ENCODE measurements around the gene LPIN3.

LPIN3 gene

DNA sequence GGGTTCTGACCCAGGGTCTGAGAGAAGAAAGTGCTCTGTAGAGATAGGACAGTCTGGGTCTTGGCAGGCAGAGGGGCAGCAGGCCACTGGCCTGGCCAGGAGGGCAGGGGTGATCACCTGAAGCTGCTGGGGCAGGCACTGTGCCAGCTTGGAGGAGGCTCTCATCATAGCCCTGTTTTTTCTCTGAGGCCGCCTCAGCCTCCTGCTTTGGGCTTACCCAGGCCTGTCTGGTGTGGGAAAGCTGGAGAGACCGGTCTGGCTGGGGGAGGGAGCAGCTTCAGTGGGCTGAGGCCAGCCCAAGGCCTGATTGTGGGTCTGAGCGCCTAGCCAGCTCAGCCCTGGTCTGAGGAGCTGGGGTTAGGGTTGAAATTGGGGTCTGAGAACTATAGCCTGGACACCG lies 3.9 kb downstream of the LPIN3 start:
- Histone ChIP-seq H3K4me1 (ENCODE audit: insufficient read depth, low read length) (peaks cover 11% of the 10 kb centered on the region), H3K9me3 (ENCODE audit: low read length) (no peaks in the 10 kb centered on the region), H3K27me3 (ENCODE audit: control insufficient read depth in 1 of 2, insufficient read depth in 2 of 2, low read length in 2 of 2) (no peaks in the 10 kb centered on the region), H3K9ac (ENCODE audit: low read length) (no peak overlapping the region), H3K4me3 (ENCODE audit: low read depth in 1 of 2, low read length in 2 of 2) (no peak overlapping the region), H3K27ac (ENCODE audit: low read depth, low read length) (no peak overlapping the region), H3K36me3 (ENCODE audit: insufficient read depth, low read length) (no peaks in the 10 kb centered on the region)

DNA sequence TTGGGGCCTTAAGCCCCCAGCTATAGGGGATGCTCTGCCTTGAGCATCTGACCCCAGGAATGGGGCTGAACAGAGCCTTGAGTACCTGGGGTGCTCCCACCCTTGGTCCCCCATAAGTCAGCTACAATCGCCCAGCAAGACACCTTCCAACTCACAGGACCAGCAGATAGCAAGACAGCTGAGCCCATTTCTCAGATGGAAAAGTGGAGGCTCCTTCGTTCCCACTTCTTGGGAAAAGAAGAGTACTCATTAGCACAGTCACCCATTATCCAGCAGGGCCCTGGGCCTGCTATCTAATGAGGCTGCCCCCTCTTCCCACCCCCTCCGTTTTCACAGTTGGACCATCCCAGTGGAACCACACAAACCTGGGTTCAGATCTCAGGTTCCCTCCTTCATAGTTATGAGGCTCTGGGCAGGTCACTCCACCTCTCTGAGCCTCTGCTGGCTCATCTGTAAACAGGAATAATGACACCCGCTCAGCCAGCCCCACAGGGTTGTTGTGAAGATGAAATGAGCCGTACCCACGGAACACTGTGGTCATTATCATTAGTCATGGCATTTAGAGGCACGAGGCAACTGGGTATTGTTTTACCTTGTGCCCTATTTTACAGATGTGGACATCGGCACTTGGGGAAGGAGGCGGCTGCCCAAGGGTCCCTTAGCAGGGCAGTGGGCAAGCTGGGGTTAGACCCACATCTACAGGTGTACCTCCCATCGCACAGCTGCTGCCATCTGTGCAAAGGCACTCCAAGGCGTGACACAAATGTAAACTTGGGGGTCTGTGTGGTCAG lies 4.5 kb downstream of the LPIN3 start:
- H3K27ac ChIP-seq (ENCODE audit: low read depth, low read length), result no peak overlapping the region
- no peaks in the 10 kb centered on the region for H3K27me3 ChIP-seq (ENCODE audit: control insufficient read depth in 1 of 2, insufficient read depth in 2 of 2, low read length in 2 of 2)
- no peaks in the 10 kb centered on the region for H3K9me3 ChIP-seq (ENCODE audit: low read length)
- peaks cover 7% of the 10 kb centered on the region for H3K4me1 ChIP-seq (ENCODE audit: insufficient read depth, low read length)
- H3K9ac ChIP-seq (ENCODE audit: low read length), result no peak overlapping the region
- no peak overlapping the region for H3K4me3 ChIP-seq (ENCODE audit: low read depth in 1 of 2, low read length in 2 of 2)
- H3K36me3 ChIP-seq (ENCODE audit: insufficient read depth, low read length), result no peaks in the 10 kb centered on the region

- no peak overlapping the region for H3K9ac ChIP-seq (ENCODE audit: low read length)
- H3K4me1 ChIP-seq (ENCODE audit: insufficient read depth, low read length), result peaks cover 4% of the 10 kb centered on the region
- H3K27me3 ChIP-seq (ENCODE audit: control insufficient read depth in 1 of 2, insufficient read depth in 2 of 2, low read length in 2 of 2), result no peaks in the 10 kb centered on the region
- no peaks in the 10 kb centered on the region for H3K36me3 ChIP-seq (ENCODE audit: insufficient read depth, low read length)
- H3K27ac ChIP-seq (ENCODE audit: low read depth, low read length), result no peak overlapping the region
- no peaks in the 10 kb centered on the region for H3K9me3 ChIP-seq (ENCODE audit: low read length)
- no peak overlapping the region for H3K4me3 ChIP-seq (ENCODE audit: low read depth in 1 of 2, low read length in 2 of 2)
Observed at GRCh38 chr20:41345729-41346067, 5.1 kb downstream of the LPIN3 start.

DNA sequence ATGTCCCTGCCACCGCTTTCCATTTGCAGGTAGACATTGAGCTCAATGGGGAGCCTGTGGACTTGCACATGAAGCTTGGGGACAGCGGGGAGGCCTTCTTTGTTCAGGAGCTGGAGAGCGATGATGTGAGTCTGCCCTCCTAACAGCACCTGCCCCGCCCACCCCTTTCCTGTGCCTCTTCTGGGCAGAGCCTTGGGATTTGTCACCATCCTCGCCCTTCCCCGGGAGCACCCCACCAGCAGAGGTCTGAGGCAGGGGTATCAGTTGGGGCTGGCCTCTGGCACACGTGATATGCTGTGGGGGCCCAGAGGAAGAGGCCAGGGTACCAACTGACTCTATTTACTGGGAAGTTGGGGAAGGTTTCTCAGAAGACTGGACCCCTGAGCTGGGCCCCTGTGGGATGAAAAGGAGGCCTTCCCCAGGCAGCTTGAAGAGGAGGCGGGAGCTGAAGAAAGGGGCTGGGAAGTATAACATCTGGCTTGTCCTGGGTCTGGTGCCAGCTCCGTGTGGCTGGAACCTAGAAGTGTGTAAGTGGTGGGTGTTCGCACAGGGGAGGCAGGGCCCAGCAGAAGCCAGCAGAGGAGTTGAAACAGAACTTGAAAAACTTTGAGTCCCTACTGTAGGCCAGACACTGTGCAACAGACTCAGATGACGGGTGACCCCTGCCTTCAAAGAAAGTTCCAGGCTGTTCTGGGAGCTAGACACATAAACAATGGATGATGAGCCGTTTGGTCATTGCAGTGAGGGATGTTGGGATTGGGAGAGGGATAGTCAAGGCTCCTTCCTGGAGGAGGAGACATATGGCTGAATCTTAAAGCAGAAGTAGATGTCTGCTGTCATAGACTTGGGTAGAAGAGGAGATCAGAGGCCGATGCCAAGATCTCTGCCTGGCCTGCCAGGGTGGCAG lies 7.2 kb downstream of the LPIN3 start:
- Histone ChIP-seq H3K4me1 (ENCODE audit: insufficient read depth, low read length) (no peaks in the 10 kb centered on the region), H3K9me3 (ENCODE audit: low read length) (no peaks in the 10 kb centered on the region), H3K36me3 (ENCODE audit: insufficient read depth, low read length) (peaks cover 4% of the 10 kb centered on the region), H3K4me3 (ENCODE audit: low read depth in 1 of 2, low read length in 2 of 2) (no peak overlapping the region), H3K9ac (ENCODE audit: low read length) (no peak overlapping the region), H3K27me3 (ENCODE audit: control insufficient read depth in 1 of 2, insufficient read depth in 2 of 2, low read length in 2 of 2) (no peaks in the 10 kb centered on the region), H3K27ac (ENCODE audit: low read depth, low read length) (no peak overlapping the region)

GRCh38 chr20:41348430-41349172 lies 8.0 kb downstream of the LPIN3 start:
- Histone ChIP-seq H3K27ac (ENCODE audit: low read depth, low read length) (no peak overlapping the region), H3K36me3 (ENCODE audit: insufficient read depth, low read length) (peaks cover 4% of the 10 kb centered on the region)

GRCh38 chr20:41349266-41349665 lies 8.6 kb downstream of the LPIN3 start:
- Histone ChIP-seq H3K27ac (ENCODE audit: low read depth, low read length) (no peak overlapping the region), H3K36me3 (ENCODE audit: insufficient read depth, low read length) (peaks cover 4% of the 10 kb centered on the region), H3K27me3 (ENCODE audit: control insufficient read depth in 1 of 2, insufficient read depth in 2 of 2, low read length in 2 of 2) (no peaks in the 10 kb centered on the region), H3K4me1 (ENCODE audit: insufficient read depth, low read length) (no peaks in the 10 kb centered on the region), H3K4me3 (ENCODE audit: low read depth in 1 of 2, low read length in 2 of 2) (no peak overlapping the region), H3K9ac (ENCODE audit: low read length) (no peak overlapping the region), H3K9me3 (ENCODE audit: low read length) (no peaks in the 10 kb centered on the region)

More at GRCh38 chr20:41348430-41349172, 8.0 kb downstream of the LPIN3 start:
- H3K27me3 ChIP-seq (ENCODE audit: control insufficient read depth in 1 of 2, insufficient read depth in 2 of 2, low read length in 2 of 2), result no peaks in the 10 kb centered on the region
- no peaks in the 10 kb centered on the region for H3K4me1 ChIP-seq (ENCODE audit: insufficient read depth, low read length)
- H3K4me3 ChIP-seq (ENCODE audit: low read depth in 1 of 2, low read length in 2 of 2), result no peak overlapping the region
- no peak overlapping the region for H3K9ac ChIP-seq (ENCODE audit: low read length)
- no peaks in the 10 kb centered on the region for H3K9me3 ChIP-seq (ENCODE audit: low read length)

- no peak overlapping the region for H3K27ac ChIP-seq (ENCODE audit: low read depth, low read length)
- peaks cover 4% of the 10 kb centered on the region for H3K36me3 ChIP-seq (ENCODE audit: insufficient read depth, low read length)
- H3K9ac ChIP-seq (ENCODE audit: low read length), result no peak overlapping the region
- H3K4me1 ChIP-seq (ENCODE audit: insufficient read depth, low read length), result no peaks in the 10 kb centered on the region
- no peaks in the 10 kb centered on the region for H3K9me3 ChIP-seq (ENCODE audit: low read length)
- H3K4me3 ChIP-seq (ENCODE audit: low read depth in 1 of 2, low read length in 2 of 2), result no peak overlapping the region
- no peaks in the 10 kb centered on the region for H3K27me3 ChIP-seq (ENCODE audit: control insufficient read depth in 1 of 2, insufficient read depth in 2 of 2, low read length in 2 of 2)
Observed at GRCh38 chr20:41349943-41350342, 9.3 kb downstream of the LPIN3 start.

GRCh38 chr20:41350408-41350962 lies 9.9 kb downstream of the LPIN3 start:
- H3K27me3 ChIP-seq (ENCODE audit: control insufficient read depth in 1 of 2, insufficient read depth in 2 of 2, low read length in 2 of 2), result no peaks in the 10 kb centered on the region
- H3K36me3 ChIP-seq (ENCODE audit: insufficient read depth, low read length), result peaks cover 4% of the 10 kb centered on the region
- no peak overlapping the region for H3K4me3 ChIP-seq (ENCODE audit: low read depth in 1 of 2, low read length in 2 of 2)

GRCh38 chr20:41352106-41352505 lies 11.5 kb downstream of the LPIN3 start:
- no peaks in the 10 kb centered on the region for H3K9me3 ChIP-seq (ENCODE audit: low read length)
- H3K27ac ChIP-seq (ENCODE audit: low read depth, low read length), result no peak overlapping the region
- peaks cover 4% of the 10 kb centered on the region for H3K36me3 ChIP-seq (ENCODE audit: insufficient read depth, low read length)
- no peak overlapping the region for H3K4me3 ChIP-seq (ENCODE audit: low read depth in 1 of 2, low read length in 2 of 2)
- H3K4me1 ChIP-seq (ENCODE audit: insufficient read depth, low read length), result no peaks in the 10 kb centered on the region
- H3K9ac ChIP-seq (ENCODE audit: low read length), result no peak overlapping the region
- H3K27me3 ChIP-seq (ENCODE audit: control insufficient read depth in 1 of 2, insufficient read depth in 2 of 2, low read length in 2 of 2), result no peaks in the 10 kb centered on the region

More at GRCh38 chr20:41350408-41350962, 9.9 kb downstream of the LPIN3 start:
- Histone ChIP-seq H3K9me3 (ENCODE audit: low read length) (no peaks in the 10 kb centered on the region), H3K9ac (ENCODE audit: low read length) (no peak overlapping the region), H3K27ac (ENCODE audit: low read depth, low read length) (no peak overlapping the region), H3K4me1 (ENCODE audit: insufficient read depth, low read length) (no peaks in the 10 kb centered on the region)

DNA sequence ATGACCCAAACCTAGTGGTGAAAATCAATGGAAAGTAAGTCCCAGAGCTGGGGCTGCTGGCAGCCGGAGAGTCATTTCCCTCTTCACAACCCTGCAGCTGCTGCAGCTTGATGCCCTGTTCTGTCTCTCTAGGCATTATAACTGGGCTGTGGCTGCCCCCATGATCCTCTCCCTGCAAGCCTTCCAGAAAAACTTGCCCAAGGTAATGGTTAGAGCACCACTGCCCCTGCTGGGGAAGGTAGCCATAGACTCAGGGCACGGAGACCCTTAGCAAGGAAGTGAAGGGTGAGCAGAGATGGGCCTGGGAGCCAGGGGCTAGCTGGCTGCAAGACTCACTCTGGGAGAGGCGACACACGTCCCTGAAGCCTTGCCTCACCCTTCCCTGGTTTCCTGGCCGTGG lies 12.0 kb downstream of the LPIN3 start:
- Histone ChIP-seq H3K9ac (ENCODE audit: low read length) (no peak overlapping the region), H3K4me1 (ENCODE audit: insufficient read depth, low read length) (no peaks in the 10 kb centered on the region), H3K27me3 (ENCODE audit: control insufficient read depth in 1 of 2, insufficient read depth in 2 of 2, low read length in 2 of 2) (no peaks in the 10 kb centered on the region), H3K4me3 (ENCODE audit: low read depth in 1 of 2, low read length in 2 of 2) (no peak overlapping the region), H3K27ac (ENCODE audit: low read depth, low read length) (no peak overlapping the region), H3K36me3 (ENCODE audit: insufficient read depth, low read length) (peaks cover 4% of the 10 kb centered on the region), H3K9me3 (ENCODE audit: low read length) (no peaks in the 10 kb centered on the region)

DNA sequence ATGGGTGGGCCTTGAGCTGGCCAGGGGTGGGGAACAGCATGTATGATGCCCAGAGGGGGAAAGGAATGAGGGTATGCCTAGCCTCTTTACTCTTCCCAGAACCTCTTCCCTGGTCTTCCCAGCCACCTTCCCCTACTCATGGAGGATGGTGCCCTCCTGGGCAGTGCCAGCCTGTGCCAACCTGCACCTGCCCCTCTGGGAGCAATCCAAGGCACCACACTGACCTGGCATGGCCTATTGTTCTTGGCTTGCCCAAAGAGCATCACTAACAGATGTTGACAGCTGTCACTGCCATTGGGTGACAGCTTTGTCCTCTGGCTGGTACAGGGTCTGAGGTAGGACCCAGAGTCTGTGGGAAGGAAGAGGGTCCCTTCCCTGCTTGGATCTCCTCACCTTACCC lies 12.9 kb downstream of the LPIN3 start:
- no peak overlapping the region for H3K9ac ChIP-seq (ENCODE audit: low read length)
- H3K9me3 ChIP-seq (ENCODE audit: low read length), result no peaks in the 10 kb centered on the region
- H3K36me3 ChIP-seq (ENCODE audit: insufficient read depth, low read length), result peaks cover 4% of the 10 kb centered on the region

More for the DNA sequence above, 12.9 kb downstream of the LPIN3 start:
- no peaks in the 10 kb centered on the region for H3K4me1 ChIP-seq (ENCODE audit: insufficient read depth, low read length)
- no peaks in the 10 kb centered on the region for H3K27me3 ChIP-seq (ENCODE audit: control insufficient read depth in 1 of 2, insufficient read depth in 2 of 2, low read length in 2 of 2)
- no peak overlapping the region for H3K4me3 ChIP-seq (ENCODE audit: low read depth in 1 of 2, low read length in 2 of 2)
- H3K27ac ChIP-seq (ENCODE audit: low read depth, low read length), result no peak overlapping the region
